HepG2 (cell line): Measurements from ENCODE around the gene PPP4R2. TPM values are rescaled to one million over a fixed set of nuclear protein-coding genes. Genes with fewer than 3 reads are reported as not detected.

Source experiments
- ARID5B ChIP-seq: IDR thresholded peaks from 2 replicates; pipeline ENCODE4 v1.4.0; 2020; ENCODE audit warnings: mild to moderate bottlenecking, missing genetic modification reagents
- CREBL2 ChIP-seq: sonication (generic); formaldehyde crosslinking; IDR thresholded peaks from 2 replicates; pipeline ENCODE4 v1.8.1; 2023; ENCODE audit warnings: missing genetic modification reagents, mild to moderate bottlenecking, borderline replicate concordance
- CSRNP2 ChIP-seq: sonication (generic); formaldehyde crosslinking; conservative IDR thresholded peaks from 2 replicates; pipeline ENCODE4 v1.8.0; 2022; ENCODE audit warnings: low read depth, missing genetic modification reagents
- ELF1 ChIP-seq: sonication (generic); formaldehyde crosslinking; IDR thresholded peaks from 2 replicates; pipeline ENCODE4 v1.4.0; 2020; ENCODE audit warnings: missing genetic modification reagents
- EZH2 ChIP-seq: conservative IDR thresholded peaks from 2 replicates; pipeline ENCODE4 v1.6.1; 2012; ENCODE audit warnings: mild to moderate bottlenecking, low read depth, low read length, moderate library complexity
- HNF1A ChIP-seq, 2 experiments: sonication (generic) in 1 of 2; formaldehyde crosslinking in 1 of 2; IDR thresholded peaks; 2 replicates each; pipeline versions ENCODE4 v1.4.0 to v1.6.1; 2016 to 2020; ENCODE audit warnings: borderline replicate concordance in 1 of 2, low read depth in 1 of 2, mild to moderate bottlenecking in 1 of 2, missing genetic modification reagents in 1 of 2
- HOXA7 ChIP-seq: sonication (generic); formaldehyde crosslinking; IDR thresholded peaks from 2 replicates; pipeline ENCODE4 v1.8.1; 2022; ENCODE audit warnings: mild to moderate bottlenecking, missing genetic modification reagents, moderate library complexity
- KAT7 ChIP-seq: IDR thresholded peaks from 2 replicates; pipeline ENCODE4 v1.6.1; 2018; ENCODE audit warnings: borderline replicate concordance, missing compliant biosample characterization
- SALL2 ChIP-seq: sonication (generic); formaldehyde crosslinking; IDR thresholded peaks from 2 replicates; pipeline ENCODE4 v1.8.1; 2023; ENCODE audit warnings: mild to moderate bottlenecking, missing genetic modification reagents, inconsistent platforms
- SMYD3 ChIP-seq: sonication (generic); formaldehyde crosslinking; IDR thresholded peaks from 2 replicates; pipeline ENCODE4 v1.8.1; 2023; ENCODE audit warnings: mild to moderate bottlenecking, missing genetic modification reagents
- TFDP1 ChIP-seq: IDR thresholded peaks from 2 replicates; pipeline ENCODE4 v1.6.1; 2016; ENCODE audit warnings: missing compliant biosample characterization, missing genetic modification reagents, borderline replicate concordance
- ZFP36L2 ChIP-seq: sonication (generic); formaldehyde crosslinking; IDR thresholded peaks from 2 replicates; pipeline ENCODE4 v1.4.0; 2020; ENCODE audit warnings: missing genetic modification reagents
- ZHX1 ChIP-seq: sonication (generic); formaldehyde crosslinking; IDR thresholded peaks from 2 replicates; pipeline ENCODE4 v1.8.1; 2022; ENCODE audit warnings: low read depth, mild to moderate bottlenecking, missing genetic modification reagents
- ZNF607 ChIP-seq: sonication (generic); formaldehyde crosslinking; IDR thresholded peaks from 2 replicates; pipeline ENCODE4 v1.5.1; 2020; ENCODE audit warnings: missing genetic modification reagents, mild to moderate bottlenecking, borderline replicate concordance
- ZNF737 ChIP-seq: sonication (generic); formaldehyde crosslinking; IDR thresholded peaks from 2 replicates; pipeline ENCODE4 v1.5.0; 2020; ENCODE audit warnings: missing genetic modification reagents, mild to moderate bottlenecking, borderline replicate concordance
- polyA plus RNA-seq, 8 experiments: library from polyadenylated mRNA; depleted of rRNA in 3 of 8; stranded (reverse) in 7 of 8; unstranded in 1 of 8; fragments of >200 nt; fragmentation: Illumina TruSeq in 4 of 8; extraction: Trizol in 4 of 8; gene quantifications; 2 replicates each; pipeline versions ENCODE4 v1.2.1 to v1.2.3, GENCODE V29; 2011 to 2016; ENCODE audit warnings: low read depth in 4 of 8, missing spikeins in 1 of 8, mixed read lengths in 1 of 8; ENCODE audit not compliant: insufficient read depth in 1 of 8
- total RNA-seq, 5 experiments: library from RNA; depleted of rRNA; stranded (reverse); fragments of >200 nt; fragmentation: Illumina TruSeq; extraction: Trizol; gene quantifications; 2 replicates each; pipeline ENCODE4 v1.2.3, GENCODE V29; 2016; ENCODE audit warnings: low read depth in 1 of 5

Gene PPP4R2
- total and polyA plus RNA-seq, 2 of the 13 experiments (the other 11 are each of a cell fraction or from before 2014, with no cell fraction given), result 22.3 to 161 TPM

GRCh38 chr3:72957297-72957696 lies 39.3 kb upstream of the PPP4R2 start (continued):
- TF ChIP-seq ZHX1 (CRISPR knock-in tag) (0 out of 2 replicates have a peak, but pooled peaks have one; percentile 23), HOXA7 (CRISPR knock-in tag) (no peak), TFDP1 (no peak), ELF1 (CRISPR knock-in tag) (no peak), ZNF737 (no peak), CREBL2 (CRISPR knock-in tag) (no peak), ZFP36L2 (no peak), CSRNP2 (CRISPR knock-in tag) (no peak), SMYD3 (CRISPR knock-in tag) (no peak), HNF1A (IDR thresholded peaks at IDR 0.05; ENCODE audit: low read depth) (0 out of 2 replicates have a peak, but pooled peaks have one; percentile 29), HNF1A (CRISPR knock-in tag; IDR thresholded peaks at IDR 0.05; ENCODE audit: borderline replicate concordance) (no peak), ARID5B (CRISPR knock-in tag) (peak; percentile 88), EZH2 (no peak), SALL2 (no peak), ZNF607 (no peak), KAT7 (CRISPR knock-in tag) (no peak)
